EL (cell line): Measurements from ENCODE around the gene EYA4.

ENCODE experiments used
- DNase-seq: peaks from one replicate; pipeline ENCODE4 v3.0.0-alpha.2; 2016

Gene EYA4

GRCh38 chr6:133243723-133244305 lies 2.7 kb downstream of the EYA4 start:
- no peak for DNase-seq

DNA sequence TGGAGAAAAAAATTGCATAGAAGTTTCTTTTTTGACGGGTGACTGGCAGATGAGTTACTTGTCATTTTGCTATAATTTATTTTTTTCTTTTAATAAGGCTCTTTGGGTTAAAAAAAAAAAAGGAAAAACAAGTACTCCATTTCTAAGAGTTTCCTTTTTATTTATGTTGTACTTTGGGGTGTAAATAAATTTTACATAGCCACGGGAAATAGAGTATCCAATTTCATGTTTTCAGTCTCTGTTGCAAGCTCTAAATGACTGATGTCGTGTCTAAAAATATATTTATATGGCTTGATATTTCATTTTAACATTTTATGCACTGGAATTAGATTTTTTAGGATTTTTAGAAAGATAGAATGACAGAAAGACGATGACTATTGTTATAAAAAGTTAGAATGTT lies 3.4 kb downstream of the EYA4 start:
- no peak for DNase-seq

- DNase-seq = no peak
Measured at GRCh38 chr6:133245007-133245406, 3.9 kb downstream of the EYA4 start.

GRCh38 chr6:133245422-133245903 lies 4.3 kb downstream of the EYA4 start:
- no peak for DNase-seq

DNA sequence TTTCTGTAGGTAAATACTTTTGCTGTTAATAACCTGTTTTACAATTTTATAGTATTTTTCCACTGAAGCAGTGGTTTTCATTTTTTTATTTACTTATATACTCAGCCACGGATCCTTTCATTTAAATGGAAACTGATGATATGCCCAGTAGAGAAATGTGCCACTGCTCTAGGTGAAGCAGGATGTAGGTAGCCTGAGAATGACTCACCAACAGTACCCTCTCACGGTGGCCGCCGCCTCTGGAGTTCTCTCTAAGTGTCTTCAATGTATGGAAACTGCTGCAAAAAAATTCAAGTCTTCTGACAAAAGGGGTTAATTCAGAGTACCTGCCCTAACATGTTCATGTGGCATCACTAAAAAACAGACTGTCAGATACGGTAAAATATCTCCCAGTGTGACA lies 6.4 kb downstream of the EYA4 start:
- no peak for DNase-seq

- DNase-seq = no peak
Measured at GRCh38 chr6:133248241-133249001, 7.3 kb downstream of the EYA4 start.

DNA sequence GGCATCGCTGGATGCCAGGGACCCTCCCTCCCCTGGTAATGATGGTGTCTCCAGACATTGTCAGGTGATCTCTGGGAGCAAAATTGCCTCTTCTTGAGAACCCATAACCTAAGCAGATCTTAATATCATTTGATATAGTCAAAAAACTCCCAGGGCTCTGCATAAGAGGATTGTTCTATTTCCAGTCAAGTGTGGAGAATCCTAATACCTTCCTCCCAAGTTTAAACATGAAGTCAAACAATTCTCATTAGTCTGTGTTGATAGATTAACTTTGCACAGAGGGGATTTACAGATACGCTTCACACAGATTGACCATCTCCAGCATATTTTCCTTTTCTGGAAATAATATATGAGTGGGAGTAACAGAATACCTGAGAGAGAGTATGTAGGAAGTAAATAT lies 10.5 kb downstream of the EYA4 start:
- no peak for DNase-seq

DNA sequence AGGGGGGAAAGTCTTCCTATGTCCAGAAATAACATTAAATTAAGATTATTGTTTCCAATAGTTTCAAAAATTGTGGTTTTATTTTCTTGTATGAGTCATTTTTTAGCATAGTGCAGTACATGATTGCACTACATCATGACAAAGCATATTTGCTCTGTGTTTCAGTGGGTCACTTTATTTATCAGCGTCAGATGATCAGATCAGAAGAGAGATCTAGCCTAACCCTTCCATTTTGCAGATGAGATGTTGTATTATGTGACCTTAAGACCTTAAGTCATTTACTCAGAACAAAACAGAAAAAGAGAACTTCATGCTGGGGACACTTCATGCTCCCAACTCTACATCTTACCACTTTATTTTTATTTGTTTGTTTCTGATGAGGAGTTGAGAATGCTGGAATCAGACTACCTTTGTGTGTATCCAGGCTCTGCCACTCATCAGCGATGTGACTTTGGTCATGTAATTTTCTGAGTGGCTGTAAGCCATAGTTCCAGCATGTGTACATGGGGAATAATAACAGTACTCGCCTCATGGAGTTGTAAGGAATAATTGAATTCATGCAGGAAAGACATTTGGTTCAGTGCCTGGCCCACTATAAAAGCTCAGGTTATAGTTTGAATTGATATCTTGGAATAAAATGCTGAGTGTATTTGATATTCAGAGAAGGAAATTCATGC lies 13.5 kb downstream of the EYA4 start:
- DNase-seq = no peak

- DNase-seq = no peak
Measured at GRCh38 chr6:133257545-133258105, 16.5 kb downstream of the EYA4 start.

GRCh38 chr6:133259561-133259960 lies 18.4 kb downstream of the EYA4 start:
- DNase-seq = no peak

- DNase-seq = no peak
Measured at GRCh38 chr6:133262804-133263203, 21.6 kb downstream of the EYA4 start.

- no peak for DNase-seq
Measured at GRCh38 chr6:133265066-133265465, 23.9 kb downstream of the EYA4 start.

- DNase-seq = no peak
Measured at GRCh38 chr6:133266186-133266585, 25.0 kb downstream of the EYA4 start.

DNA sequence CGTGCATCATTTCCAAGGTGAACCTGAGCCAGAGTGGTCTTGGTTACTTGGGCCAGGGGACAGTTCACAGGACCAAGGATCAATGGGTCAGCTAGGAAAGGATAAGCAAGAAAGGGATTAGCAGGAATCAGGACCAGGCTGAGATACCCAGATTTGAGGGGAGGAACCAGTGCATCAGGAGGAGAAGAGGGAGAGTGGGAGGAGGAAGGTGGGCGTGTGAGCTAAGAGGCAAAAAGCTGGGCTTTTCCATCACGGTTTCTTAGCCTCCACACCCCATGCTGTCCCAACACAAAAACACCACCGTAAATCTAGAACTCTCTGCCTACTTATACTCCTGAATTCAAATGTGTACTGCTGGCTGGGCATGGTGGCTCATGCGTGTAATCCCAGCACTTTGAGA lies 27.5 kb downstream of the EYA4 start:
- no peak for DNase-seq

DNA sequence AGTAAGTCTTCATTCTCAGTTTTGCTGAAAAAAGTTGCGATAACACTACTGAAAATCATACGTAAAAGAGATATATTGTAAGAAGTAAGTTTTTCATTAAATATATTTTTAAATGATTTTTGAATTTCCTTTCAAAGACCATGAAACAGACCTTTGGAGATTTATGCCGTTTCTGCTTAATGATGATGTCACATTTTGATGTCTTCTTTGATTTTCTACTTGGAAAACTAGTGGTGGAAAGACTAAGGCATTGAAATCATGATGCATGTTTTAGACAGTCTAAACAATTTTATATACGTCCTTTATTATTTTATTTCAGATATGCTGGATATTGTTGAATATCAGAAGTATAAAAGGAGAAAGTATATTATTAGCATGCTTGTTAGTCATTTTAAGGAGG lies 33.7 kb downstream of the EYA4 start:
- no peak for DNase-seq

DNA sequence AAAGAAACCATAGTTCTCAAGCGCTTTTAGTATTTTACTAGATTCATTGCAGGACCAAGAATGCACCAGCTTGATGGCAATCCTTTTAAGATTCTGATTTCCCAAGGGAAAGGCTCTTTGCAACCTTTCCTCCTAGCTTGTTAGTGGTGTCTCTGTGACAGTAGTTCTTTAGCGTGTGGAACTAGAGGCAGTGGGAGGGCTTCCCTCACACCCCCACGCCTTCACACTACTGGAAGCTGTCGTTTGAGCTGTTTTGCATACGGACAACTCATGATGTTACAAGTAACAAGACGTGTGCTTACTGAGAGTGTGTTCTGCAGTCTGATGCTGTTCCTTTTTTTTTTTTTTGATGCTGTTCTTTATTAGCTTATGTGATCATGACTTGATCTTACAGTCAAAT lies 34.1 kb downstream of the EYA4 start:
- DNase-seq = no peak

DNA sequence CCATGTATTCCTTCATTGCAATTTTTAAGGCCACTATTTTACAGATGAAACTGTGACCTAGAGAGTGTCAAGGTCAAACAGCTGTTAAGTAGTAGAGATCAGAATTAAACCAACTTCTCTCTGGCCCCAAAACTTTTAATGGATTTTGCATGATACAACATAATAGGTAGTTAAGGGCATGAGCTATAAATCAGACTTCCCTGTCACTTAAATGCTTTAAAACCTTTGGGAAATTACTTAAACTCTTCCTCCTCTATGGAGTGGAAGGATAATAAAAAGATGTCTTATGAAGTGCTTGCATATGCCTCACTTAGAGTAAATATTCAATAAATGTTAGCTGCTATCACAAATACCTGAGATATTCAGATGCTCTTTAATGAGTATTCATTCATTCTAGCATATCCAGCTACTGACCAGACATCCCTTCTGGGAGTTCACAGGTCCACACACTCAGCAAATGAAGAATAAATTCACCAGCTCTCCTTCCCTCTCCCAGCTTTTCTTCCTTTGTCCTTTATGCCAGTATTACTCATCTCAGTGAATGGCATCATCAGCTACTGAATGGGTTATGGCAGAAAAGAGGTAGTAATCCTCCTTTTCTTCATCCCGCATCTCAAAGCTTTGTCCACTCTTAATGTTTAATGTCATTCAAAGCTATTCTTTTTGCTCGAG lies 36.2 kb downstream of the EYA4 start:
- DNase-seq = no peak

GRCh38 chr6:133277900-133278545 lies 36.9 kb downstream of the EYA4 start:
- DNase-seq = no peak

DNA sequence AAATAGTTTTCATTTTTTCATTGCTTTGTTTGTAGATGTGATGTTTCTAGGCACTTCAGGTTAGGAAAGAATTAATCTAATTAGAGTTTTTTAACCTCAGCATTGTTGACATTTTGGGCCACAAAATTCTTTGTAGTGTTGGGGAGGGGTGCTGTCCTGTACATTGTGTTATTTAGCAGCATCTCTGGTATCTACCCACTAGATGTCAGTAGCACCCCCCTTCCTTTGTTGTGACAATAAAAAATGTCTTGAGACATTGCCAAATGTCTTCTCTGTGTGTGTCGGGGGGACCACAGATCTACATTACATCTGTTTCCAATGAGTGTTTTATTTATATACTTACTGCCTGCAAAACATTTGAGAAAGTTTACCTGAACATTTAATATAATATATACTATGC lies 45.6 kb downstream of the EYA4 start:
- peak; percentile 4 for DNase-seq

- no peak for DNase-seq
Measured at GRCh38 chr6:133288662-133289061, 47.5 kb downstream of the EYA4 start.

- DNase-seq = no peak
Measured at GRCh38 chr6:133289733-133290306, 48.7 kb downstream of the EYA4 start.

GRCh38 chr6:133290930-133291329 lies 49.8 kb downstream of the EYA4 start:
- DNase-seq = no peak
